ENCODE measurements around the gene PRKN.

PRKN gene

GRCh38 chr6:161918109-161918531 lies 809.4 kb downstream of the PRKN start:
- TF ChIP-seq CTCF (IDR thresholded peaks at IDR 0.05; ENCODE audit: low read length, missing control alignments) = no peak
- H3K4me3 ChIP-seq (replicated peaks; ENCODE audit: low read depth, low read length) = no peak overlapping the region
- no peak for DNase-seq (ENCODE audit: low read depth)

DNA sequence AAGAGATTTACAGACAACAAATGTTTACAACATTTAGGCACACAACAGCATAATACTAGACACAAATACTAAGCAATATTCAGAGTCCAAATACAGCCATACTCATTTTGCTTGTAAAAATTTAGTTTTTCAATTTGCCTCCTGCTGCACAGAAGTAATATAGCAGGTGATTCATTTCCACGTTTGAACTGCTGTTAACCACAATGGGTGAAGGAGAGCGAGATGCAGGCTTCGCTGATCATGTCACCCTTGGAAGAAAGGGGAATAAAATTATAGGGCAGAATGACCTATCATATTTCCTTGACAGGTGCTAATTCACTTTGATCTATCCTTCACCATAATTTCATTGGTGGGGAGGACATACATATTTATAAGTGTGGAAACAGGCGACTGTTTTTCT lies 809.9 kb downstream of the PRKN start:
- DNase-seq (ENCODE audit: low read depth) = no peak
- TF ChIP-seq CTCF (IDR thresholded peaks at IDR 0.05; ENCODE audit: low read length, missing control alignments) = no peak
- no peak overlapping the region for H3K4me3 ChIP-seq (replicated peaks; ENCODE audit: low read depth, low read length)

GRCh38 chr6:161915456-161915964 lies 812.1 kb downstream of the PRKN start:
- no peak overlapping the region for H3K4me3 ChIP-seq (replicated peaks; ENCODE audit: low read depth, low read length)
- no peak for DNase-seq (ENCODE audit: low read depth)
- TF ChIP-seq CTCF (IDR thresholded peaks at IDR 0.05; ENCODE audit: low read length, missing control alignments) = no peak

GRCh38 chr6:161908872-161909271 lies 818.7 kb downstream of the PRKN start:
- no peak for DNase-seq (ENCODE audit: low read depth)
- H3K4me3 ChIP-seq (replicated peaks; ENCODE audit: low read depth, low read length) = no peak overlapping the region
- no peak for TF ChIP-seq CTCF (IDR thresholded peaks at IDR 0.05; ENCODE audit: low read length, missing control alignments)

GRCh38 chr6:161906571-161906970 lies 821.0 kb downstream of the PRKN start:
- no peak for DNase-seq (ENCODE audit: low read depth)
- H3K4me3 ChIP-seq (replicated peaks; ENCODE audit: low read depth, low read length) = no peak overlapping the region
- TF ChIP-seq CTCF (IDR thresholded peaks at IDR 0.05; ENCODE audit: low read length, missing control alignments) = no peak

GRCh38 chr6:161903584-161904212 lies 823.9 kb downstream of the PRKN start:
- H3K4me3 ChIP-seq (replicated peaks; ENCODE audit: low read depth, low read length) = no peak overlapping the region
- TF ChIP-seq CTCF (IDR thresholded peaks at IDR 0.05; ENCODE audit: low read length, missing control alignments) = no peak
- no peak for DNase-seq (ENCODE audit: low read depth)
